H4 (cell line): ENCODE data around the gene ARID1B. TPM values are rescaled to one million over a fixed set of nuclear protein-coding genes. Genes with fewer than 3 reads are reported as not detected.

ENCODE experiments used
- DNase-seq: peaks from one replicate; pipeline ENCODE4 v3.0.0-alpha.2; 2015; ENCODE audit warnings: low spot score
- total RNA-seq: library from RNA; depleted of rRNA; stranded (reverse); fragments of >200 nt; shearing (Covaris generic); gene quantifications from 2 replicates; pipeline ENCODE4 v1.2.3, GENCODE V29; 2014

ARID1B gene
- total RNA-seq, 1 experiment from 2014 or later: 5.6 TPM

GRCh38 chr6:156906451-156906850, 129.3 kb downstream of the ARID1B start:
- no peak for DNase-seq

DNA sequence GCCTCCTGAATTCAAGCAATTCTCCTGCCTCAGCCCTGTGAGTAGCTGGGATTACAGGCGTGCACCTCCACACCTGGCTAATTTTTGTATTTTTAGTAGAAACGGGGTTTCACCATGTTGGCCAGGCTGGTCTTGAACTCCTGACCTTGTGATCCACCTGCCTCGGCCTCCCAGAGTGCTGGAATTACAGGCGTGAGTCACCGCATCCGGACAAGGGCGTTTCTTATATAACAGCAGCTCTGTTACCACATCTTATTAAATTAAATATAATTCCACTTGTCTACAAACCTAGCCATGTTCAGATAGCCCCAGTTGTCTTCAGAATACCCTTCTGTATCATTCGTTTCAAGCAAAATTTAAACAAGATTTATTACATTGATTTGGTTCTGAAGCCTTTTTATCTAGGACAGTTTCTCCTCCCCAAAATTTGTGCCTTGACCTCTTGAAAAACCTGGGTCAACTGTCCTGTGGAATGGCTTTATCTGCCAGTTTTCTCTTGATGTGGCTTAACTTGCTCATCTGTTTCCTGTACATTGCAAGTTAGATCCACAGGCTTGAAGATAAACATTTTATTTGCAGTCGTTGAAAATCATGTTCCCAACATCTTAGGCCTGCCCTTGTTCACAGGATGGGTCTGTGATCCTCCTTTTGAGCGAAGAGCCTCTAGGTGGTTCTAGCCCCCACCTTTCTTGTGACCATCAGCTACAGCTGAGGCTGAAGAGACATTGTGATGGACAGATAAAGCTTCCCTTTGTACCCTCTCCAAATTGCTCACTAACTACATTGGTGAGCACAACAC, 132.2 kb downstream of the ARID1B start:
- DNase-seq: no peak

GRCh38 chr6:156910011-156910334, 132.8 kb downstream of the ARID1B start:
- DNase-seq: no peak

DNA sequence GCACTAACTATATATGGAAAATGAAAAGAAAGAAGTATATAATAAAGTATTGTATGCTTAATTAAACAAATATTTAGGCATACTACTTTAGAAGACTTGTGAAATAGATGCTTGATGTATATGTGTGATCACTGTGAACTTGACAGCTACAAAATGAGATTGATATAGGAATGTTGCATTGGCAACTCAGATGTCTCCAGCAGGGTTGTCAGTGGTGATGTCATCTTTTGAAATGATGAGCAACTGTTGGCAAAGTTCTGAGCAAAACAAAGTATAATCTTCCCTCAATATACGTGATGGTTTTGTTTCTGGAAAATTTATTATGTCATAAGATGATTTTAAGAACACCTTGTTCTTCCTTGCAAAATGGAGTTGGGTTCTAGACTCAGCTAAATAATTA, 133.8 kb downstream of the ARID1B start:
- no peak for DNase-seq

DNA sequence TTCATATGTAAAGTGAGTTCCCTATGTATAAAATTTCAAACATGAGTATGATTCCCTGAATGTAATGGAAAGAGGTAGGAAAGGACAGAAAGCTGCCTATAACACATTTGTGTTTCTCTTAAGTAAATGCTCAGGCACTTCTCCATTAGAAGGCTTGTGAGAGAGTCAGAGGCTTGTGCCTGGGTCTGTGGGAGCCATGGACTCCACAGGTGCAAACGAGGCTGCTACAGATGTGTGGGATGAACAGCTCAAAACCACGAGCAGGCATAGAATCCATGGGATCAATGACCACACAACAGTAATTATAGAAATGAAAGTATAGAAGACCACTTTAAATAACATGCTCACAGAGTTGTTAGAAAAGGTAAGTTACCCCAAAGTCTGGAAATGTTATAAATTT, 134.4 kb downstream of the ARID1B start:
- DNase-seq: no peak

DNA sequence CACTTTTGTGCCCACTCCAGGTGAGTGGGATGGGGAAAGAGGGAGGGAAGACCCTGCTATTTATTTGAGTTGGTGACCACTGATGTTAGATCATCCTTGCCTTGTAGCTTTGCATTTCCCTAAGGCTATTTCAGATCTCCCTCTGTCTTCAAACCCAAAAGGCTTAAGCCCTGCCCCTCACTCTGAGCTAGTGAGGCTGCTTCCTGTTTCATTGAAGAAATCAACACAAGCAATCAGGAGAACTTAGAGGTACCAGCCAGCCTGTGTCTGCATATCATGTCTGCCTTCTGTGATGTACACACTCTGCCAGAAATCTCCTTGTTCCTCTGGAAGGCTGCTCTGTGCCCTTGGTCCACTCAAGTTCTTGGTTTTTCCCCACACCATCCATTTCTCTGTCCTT, 135.3 kb downstream of the ARID1B start:
- DNase-seq: no peak

DNA sequence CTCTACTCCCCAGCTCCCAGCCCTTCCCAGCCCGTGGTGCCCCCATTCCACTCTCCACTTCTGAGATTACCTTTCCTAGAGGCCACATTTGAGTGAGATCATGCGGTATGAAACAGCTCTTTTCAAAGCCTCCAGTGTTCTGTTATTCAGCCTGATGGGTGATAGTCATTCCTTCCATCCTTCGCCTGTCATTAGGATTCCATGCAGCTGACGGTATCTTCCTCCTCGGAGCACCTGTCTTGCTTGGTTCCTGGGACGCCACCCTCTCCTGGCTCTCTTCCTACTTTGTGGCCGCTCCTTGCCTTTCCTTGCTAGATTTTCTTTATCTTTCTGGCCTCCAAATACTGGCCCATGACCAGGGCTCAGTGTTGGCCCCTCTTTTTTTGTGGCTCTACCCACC, 137.0 kb downstream of the ARID1B start:
- DNase-seq: no peak

- DNase-seq: no peak
These were observed 139.1 kb downstream of the ARID1B start for GRCh38 chr6:156916130-156916801.

DNA sequence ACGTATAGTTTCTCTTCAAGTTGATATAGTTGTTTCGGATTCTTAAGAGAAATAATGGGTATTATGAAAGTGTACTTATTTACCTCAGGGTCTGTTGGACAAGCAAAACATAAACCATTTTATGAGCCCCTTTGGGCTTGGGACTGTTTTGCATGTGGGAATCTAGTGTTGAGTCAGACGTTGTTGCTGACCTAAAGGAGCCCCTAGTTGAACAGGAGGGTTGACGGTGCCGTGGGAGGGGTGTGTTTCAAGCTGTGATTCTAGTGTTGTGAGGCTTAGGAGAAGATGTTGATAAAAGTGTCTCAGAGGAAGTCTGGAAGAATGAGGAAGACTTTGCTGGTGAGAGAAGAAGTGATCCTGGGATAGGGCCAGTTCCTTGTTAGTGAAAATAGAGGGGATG, 140.0 kb downstream of the ARID1B start:
- DNase-seq: no peak

DNA sequence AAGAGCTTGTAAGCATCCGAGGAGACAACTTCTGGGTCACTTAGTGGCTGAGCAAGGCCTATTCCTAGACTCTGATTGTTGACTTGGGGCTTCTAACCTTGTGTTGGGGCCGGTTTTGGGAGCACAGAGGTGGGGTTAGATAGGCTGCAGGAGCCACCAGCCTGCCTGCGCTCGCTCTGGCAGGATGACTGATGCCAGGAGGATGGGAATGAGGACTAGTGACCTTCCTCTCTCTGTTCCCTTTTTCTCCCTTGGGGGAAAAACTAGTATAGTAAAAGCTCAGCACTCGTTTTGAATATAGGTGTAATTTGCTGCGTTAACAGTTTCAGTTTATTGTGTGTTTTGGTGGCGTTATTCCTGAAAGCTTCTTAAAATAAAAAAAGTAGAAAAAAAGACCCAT, 141.5 kb downstream of the ARID1B start:
- no peak for DNase-seq

- no peak for DNase-seq
These were observed 142.2 kb downstream of the ARID1B start for GRCh38 chr6:156919370-156919769.

DNA sequence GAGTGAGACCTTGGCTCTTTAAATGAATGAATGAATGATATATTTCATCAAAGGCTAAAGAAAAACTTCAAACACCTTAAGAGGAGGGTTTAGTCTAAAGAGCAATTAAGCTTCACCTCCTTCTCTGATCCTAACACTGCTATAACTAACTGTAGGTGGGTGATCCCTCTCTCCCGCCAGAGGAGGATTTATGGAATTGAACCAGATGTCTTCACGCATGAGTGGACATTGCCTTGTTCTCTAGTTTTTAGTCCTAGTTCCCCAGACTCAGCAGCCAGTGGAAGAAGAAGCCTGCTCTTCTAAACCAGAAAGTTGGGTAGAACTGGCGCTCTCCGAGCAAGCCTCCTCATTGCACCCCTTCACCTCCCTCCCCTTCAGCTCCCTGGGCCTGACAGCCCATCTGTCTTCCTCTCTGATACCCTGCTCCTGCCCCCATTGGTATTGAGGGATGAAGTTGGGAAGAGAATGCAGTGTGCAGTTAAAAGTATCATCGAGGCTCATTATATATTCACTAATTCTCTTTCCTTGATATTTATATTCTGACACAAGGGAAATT, 142.7 kb downstream of the ARID1B start:
- no peak for DNase-seq

- no peak for DNase-seq
These were observed 147.1 kb downstream of the ARID1B start for GRCh38 chr6:156924246-156924645.

DNA sequence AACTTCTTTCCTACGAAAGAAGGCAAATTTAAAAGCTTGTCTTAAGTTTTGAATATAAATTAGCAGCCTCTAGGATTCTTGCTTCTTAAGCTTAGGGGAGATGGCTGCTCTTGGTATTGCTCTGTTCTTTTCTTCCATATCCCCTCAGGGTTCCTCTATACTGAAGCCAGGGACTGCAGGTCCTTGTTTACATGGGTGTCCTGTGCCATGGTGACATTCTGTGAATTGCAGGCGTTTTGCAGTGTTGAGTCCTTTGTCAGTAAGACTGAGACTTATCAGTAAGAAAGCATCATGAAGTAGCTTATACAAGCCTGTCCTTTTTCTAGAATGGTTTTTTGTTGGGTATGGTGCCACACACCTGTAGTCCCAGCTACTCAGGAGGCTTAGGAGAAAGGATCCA, 147.8 kb downstream of the ARID1B start:
- no peak for DNase-seq

DNA sequence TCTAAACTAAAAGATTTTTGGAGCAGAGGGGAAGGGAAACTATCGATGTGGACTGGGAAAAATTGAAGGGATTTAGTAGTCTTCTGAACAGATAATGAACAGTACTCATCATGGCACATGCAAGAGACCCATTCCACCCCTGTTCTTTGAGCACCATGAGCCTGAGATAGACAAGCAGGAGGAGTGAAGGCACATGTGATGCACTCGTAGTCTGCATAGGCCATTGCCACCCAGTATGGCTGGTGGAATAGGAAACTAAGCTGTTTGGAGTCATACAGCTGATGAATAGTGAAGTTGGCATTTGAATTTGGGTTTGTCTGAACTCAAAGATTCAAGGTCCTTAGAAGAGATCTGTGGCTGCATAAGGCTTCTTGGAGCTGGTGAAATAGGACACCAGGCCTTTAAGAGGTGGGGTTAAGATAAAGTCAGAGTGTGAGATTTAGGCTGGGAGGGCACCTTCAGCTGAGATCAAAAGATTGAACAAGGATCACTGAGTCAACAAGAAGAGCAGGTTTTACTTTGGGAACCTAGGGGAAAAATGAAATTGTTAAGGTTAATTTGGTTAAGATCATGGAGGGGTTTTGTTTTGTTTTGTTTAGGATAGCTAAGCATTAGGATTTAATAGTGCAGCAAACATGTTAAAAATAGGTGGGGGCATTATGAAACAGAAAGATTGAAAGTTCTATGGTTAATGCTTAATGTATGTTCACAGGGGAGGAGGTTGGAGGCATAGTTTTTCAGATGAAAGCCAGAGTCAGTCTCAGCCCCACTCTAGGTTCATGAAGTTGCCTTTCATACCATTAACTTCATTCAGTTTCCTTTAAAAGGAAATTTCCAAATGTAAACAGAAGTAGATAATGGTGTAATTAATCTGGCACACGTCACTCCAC, 148.8 kb downstream of the ARID1B start:
- no peak for DNase-seq

GRCh38 chr6:156928126-156928525, 150.9 kb downstream of the ARID1B start:
- no peak for DNase-seq

DNA sequence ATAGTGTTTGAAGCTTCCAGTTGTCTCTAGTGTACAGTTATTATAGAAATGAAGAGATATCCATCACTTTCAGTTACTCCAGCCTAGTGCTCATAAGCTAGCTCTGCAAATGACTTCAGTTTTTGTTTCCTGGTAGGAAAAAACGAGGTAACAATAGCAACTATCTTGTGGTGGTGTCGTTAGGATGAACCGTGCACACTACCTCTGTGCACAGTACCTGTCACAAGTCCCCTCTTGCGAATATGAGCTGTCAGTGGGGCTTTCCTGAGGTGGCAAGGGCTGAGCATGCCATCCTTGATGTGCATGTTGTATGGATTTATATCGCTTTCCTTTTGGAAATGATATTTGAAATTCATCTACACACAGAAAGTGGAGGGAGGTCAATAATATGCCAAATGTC, 151.8 kb downstream of the ARID1B start:
- no peak for DNase-seq

- DNase-seq: no peak
These were observed 154.1 kb downstream of the ARID1B start for GRCh38 chr6:156931283-156931682.

DNA sequence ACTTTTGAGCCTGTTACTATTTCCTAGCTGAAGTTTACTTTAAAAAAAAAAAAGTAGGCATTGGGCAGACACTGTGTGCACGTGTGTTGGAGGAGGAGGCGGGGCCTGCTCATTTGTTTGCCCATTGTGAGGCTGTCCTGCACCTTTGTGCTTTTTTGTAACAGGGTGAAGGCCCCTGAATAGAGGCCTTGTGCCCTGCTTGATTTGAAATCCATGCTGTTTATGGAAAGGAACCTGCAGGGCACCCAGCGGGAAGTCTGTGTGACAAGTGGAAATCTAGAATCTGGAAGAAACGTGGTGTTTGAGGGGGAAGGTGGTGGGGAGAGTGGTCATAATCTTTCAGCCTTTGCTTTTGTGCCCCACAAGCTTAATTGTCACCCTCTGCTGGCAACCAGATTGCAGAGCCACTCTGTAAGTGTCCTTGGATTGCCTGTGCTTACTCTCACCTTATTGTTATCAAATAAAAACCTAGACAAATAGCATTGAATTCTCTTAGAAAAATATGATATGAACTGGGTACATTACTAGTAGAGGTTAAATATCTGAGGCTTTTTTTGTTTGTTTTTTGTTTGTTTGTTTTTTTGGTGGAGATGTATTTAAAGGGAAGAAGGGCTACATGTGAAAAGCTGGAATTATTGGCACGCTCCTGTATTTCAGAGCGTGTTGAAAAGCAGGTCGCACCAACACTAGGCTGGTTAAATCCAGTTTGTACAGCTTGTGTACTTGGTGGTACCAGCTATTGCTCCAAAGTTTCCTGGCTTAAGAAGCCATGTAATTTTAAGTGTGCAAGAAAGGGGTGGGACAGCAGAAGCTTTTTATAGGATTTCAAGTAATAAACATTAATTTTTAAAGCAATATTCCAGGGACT, 156.3 kb downstream of the ARID1B start:
- DNase-seq: no peak

- no peak for DNase-seq
These were observed 156.9 kb downstream of the ARID1B start for GRCh38 chr6:156934069-156934460.

GRCh38 chr6:156935000-156935399, 157.8 kb downstream of the ARID1B start:
- no peak for DNase-seq
